GM12801 (cell line): Measurements from ENCODE around the gene RHBDD3.

ENCODE experiments used
- TF ChIP-seq, protein P1 (sequence below): IDR thresholded peaks from one replicate; pipeline ENCODE4 v1.5.1; 2011; ENCODE audit warnings: control low read depth; ENCODE audit not compliant: insufficient read length; ENCODE audit errors: extremely low read depth

The RHBDD3 gene

DNA sequence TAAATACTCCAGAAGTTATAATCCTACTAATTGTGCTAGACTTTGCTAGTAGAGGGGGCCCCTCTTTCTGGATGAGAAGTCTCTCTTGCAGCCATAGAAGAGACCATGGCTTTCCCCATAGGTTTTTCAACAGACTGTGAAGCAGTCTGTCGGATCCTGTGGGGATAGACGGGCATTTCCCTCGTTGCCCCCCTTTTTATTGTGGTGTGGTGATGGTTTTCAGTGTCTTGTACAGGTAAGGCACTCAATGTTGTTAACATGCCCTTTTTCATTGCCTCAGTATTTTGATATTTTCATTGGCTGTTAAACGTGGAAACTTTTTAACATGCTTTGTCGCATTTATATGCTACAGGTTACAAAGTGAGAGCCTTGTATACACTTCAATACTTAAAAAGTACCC is 22.3 kb upstream of the RHBDD3 start:
- TF ChIP-seq, protein P1, sequence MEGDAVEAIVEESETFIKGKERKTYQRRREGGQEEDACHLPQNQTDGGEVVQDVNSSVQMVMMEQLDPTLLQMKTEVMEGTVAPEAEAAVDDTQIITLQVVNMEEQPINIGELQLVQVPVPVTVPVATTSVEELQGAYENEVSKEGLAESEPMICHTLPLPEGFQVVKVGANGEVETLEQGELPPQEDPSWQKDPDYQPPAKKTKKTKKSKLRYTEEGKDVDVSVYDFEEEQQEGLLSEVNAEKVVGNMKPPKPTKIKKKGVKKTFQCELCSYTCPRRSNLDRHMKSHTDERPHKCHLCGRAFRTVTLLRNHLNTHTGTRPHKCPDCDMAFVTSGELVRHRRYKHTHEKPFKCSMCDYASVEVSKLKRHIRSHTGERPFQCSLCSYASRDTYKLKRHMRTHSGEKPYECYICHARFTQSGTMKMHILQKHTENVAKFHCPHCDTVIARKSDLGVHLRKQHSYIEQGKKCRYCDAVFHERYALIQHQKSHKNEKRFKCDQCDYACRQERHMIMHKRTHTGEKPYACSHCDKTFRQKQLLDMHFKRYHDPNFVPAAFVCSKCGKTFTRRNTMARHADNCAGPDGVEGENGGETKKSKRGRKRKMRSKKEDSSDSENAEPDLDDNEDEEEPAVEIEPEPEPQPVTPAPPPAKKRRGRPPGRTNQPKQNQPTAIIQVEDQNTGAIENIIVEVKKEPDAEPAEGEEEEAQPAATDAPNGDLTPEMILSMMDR = no peak

DNA sequence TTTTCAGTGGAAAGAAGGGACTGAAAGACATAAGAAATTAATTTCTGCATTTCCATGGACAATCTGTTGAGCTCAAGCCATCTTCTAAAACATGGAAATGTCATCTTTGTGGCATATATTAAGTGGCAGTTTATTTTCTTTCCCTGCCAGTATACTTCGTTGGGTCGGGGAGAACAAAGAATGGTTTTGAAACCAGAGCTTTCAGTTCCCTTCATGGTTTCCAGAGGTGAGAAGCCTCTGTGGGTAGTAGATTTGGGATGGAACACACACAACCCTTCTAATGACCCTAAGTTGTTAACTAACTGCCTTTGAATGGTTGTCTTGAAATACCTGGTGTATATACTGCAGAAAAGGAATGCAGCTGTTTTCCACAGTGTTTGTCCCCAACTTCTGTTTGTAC is 21.1 kb upstream of the RHBDD3 start:
- TF ChIP-seq, protein P1 = no peak

DNA sequence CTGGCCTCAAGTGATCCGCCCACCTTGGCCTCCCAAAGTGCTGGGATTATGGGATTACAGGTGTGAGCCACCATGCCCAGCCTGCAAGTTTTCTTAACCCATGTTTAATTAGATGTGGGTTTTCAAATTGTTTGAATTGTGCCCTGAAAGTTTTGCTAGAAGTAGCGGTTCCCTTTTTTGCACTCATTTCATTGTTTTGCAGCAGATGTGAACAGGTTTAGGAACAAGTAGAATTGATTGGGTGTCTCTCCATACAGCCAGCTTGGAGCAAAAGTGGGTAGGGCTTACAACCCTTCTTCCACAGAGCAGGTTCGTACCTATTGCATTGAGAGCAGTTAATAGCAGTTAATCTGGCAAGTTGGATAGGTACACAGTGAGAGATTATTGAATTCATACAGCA is 16.4 kb upstream of the RHBDD3 start:
- TF ChIP-seq, protein P1 = no peak

DNA sequence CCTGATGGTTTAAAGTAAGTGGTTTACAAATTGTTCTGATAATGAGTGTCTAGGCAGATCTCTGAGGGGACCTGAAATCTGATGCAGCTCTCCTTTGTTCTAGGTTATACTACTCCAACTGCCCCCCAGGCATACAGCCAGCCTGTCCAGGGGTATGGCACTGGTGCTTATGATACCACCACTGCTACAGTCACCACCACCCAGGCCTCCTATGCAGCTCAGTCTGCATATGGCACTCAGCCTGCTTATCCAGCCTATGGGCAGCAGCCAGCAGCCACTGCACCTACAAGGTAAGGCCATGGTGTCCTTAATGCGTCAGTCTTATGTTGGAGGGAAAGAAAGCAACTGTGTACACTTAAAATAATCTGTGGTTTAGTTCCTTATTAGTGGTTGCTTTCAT is 10.1 kb upstream of the RHBDD3 start:
- TF ChIP-seq, protein P1 = no peak

DNA sequence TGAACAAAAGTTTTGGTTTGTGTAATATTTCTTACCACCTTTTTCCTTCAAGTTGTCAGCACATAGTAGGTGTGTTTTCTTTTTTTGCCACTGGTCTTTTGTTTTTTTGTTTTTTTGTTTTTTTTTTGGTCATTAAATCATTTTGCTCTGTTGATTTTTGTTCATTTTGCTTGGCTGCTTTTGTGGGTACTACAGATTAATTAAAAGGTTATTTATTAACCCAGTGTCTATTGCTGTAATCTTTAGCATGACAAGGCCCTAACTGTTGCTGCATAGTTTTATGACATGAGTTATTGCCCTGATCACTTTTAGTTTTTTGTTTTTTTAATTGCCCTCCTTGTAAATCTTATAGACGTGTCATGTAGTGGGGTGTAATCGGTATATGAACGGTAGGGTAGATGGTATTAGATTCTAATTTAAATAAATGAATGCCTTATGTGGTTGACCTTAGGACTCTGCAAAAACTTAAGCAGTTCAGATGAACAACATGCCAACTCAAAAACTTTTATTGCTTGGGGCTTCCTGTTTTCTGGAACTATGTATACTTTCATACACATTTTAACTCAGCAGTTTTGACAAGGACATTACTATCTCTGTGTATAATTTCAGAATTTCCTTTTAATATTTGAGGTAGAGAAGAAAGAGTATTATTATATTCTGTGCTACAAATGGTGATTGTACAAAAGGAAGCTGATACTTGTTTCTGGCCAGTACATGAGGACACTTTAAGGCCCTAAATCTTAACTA is 8.2 kb upstream of the RHBDD3 start:
- TF ChIP-seq, protein P1 = no peak

DNA sequence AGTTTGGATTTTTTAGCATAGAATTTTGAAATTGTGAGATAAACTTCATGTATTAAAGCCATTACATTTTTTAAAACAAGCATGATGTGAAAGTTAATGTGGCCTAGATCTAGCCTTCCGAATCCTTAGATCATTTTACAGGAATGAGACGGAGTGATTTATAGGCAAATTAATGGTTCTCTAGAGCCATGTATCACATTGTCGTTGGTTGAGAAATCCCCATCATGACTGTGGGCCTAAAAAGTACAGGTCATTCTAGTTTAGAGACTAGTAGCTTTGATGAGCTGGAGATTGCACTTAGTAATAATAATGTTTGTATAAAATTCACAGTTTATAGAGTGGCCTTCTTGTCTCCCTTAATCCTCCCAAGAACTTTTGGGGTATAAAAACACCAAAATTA is 7.4 kb upstream of the RHBDD3 start:
- TF ChIP-seq, protein P1 = no peak

DNA sequence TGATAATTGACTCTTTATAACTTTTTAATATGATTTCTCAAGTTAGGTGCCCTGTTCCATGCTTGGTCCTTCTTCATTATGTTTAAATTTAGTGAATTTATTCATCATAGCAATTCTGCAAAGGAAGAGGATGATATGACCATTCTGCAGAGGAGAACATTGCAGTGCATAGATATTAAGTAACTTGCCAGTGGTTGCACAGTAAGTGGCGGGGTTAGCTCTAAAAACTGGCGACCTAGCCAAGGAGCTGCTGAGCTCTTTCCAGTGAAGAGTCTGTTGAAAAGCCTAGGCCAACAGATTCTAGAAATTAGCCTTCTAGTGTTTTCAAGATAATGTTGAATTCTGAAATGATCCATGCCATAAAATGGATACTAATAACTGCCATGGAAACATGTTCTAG is 4.8 kb upstream of the RHBDD3 start:
- TF ChIP-seq, protein P1 = no peak
